GM19328 (cell line): ENCODE results near the gene RAP1A.
"Not testable (repeated sequence)": the region's sequence is repeated elsewhere in the genome, so short reads cannot be mapped to it uniquely, and the experiment has no call there.

Source experiments
- ATAC-seq: cut with Tn5 transposase; IDR thresholded peaks from one replicate; pipeline ENCODE4 v1.9.1; 2021; ENCODE audit warnings: mild to moderate bottlenecking, moderate library complexity; ENCODE audit not compliant: unreplicated experiment

RAP1A gene

GRCh38 chr1:111597426-111597825 lies 22.2 kb upstream of the RAP1A start:
- ATAC-seq = no peak

- ATAC-seq = no peak
Measured at GRCh38 chr1:111598544-111598943, 21.0 kb upstream of the RAP1A start.

GRCh38 chr1:111599781-111600693 lies 19.6 kb upstream of the RAP1A start:
- ATAC-seq = no peak

- ATAC-seq = peak; percentile 43
Measured at GRCh38 chr1:111600886-111601386, 18.7 kb upstream of the RAP1A start.

- no peak for ATAC-seq
Measured at GRCh38 chr1:111602302-111602701, 17.3 kb upstream of the RAP1A start.

- ATAC-seq = no peak
Measured at GRCh38 chr1:111602974-111603373, 16.6 kb upstream of the RAP1A start.

- ATAC-seq = no peak
Measured at GRCh38 chr1:111603979-111604378, 15.6 kb upstream of the RAP1A start.

GRCh38 chr1:111604931-111605330 lies 14.7 kb upstream of the RAP1A start:
- no peak for ATAC-seq

GRCh38 chr1:111605576-111605975 lies 14.0 kb upstream of the RAP1A start:
- ATAC-seq = no peak

GRCh38 chr1:111606457-111607215 lies 13.0 kb upstream of the RAP1A start:
- not testable (repeated sequence) for ATAC-seq

GRCh38 chr1:111608528-111608927 lies 11.1 kb upstream of the RAP1A start:
- ATAC-seq = not testable (repeated sequence)

GRCh38 chr1:111611986-111612385 lies 7.6 kb upstream of the RAP1A start:
- ATAC-seq = no peak

- ATAC-seq = peak; percentile 44
Measured at GRCh38 chr1:111615870-111616715, 3.5 kb upstream of the RAP1A start.

- ATAC-seq = no peak
Measured at GRCh38 chr1:111618081-111618480, 1.5 kb upstream of the RAP1A start.

GRCh38 chr1:111618961-111619634 lies 491 bp upstream of the RAP1A start:
- ATAC-seq = peak; percentile 4

GRCh38 chr1:111620441-111620971 lies 917 bp downstream of the RAP1A start:
- no peak for ATAC-seq

- ATAC-seq = no peak
Measured at GRCh38 chr1:111621050-111621449, 1.5 kb downstream of the RAP1A start.

- no peak for ATAC-seq
Measured at GRCh38 chr1:111622166-111622565, 2.6 kb downstream of the RAP1A start.

GRCh38 chr1:111624382-111624781 lies 4.8 kb downstream of the RAP1A start:
- ATAC-seq = no peak

- no peak for ATAC-seq
Measured at GRCh38 chr1:111625276-111625675, 5.7 kb downstream of the RAP1A start.
